A549 (cell line): ENCODE measurements around the gene KYNU. TPM values are rescaled to one million over a fixed set of nuclear protein-coding genes. Genes with fewer than 3 reads are reported as not detected.
A peak's percentile ranks its signal among the peaks of the same experiment; 100 is the strongest.

Source experiments
- ATAC-seq, 2 experiments: fragments of 200-7000 bp in 1 of 2; fragments of >200 bp in 1 of 2; cut with Nextera tagmentation in 1 of 2; cut with Tn5 transposase in 1 of 2; 3 replicates each; pipeline versions ENCODE4 v1.8.0 to v1.9.1; 2018 to 2020; ENCODE audit warnings: mild to moderate bottlenecking in 1 of 2, moderate library complexity in 1 of 2
- CTCF ChIA-PET: fragments of 300-600 bp; sonication (Branson Sonifier 250); formaldehyde crosslinking; extraction: SDS; loops from one replicate; lab custom pipeline; 2021; ENCODE audit warnings: antibody characterized with exemption, inconsistent platforms; lab: Yijun Ruan, JAX
- POLR2A ChIA-PET: fragments of 350-600 bp; formaldehyde crosslinking; extraction: SDS; loops from one replicate; lab custom pipeline; 2021; ENCODE audit warnings: antibody characterized with exemption, inconsistent platforms; lab: Yijun Ruan, JAX
- DNase-seq, 2 experiments: peaks; one replicate each; pipeline versions ENCODE4 v3.0.0 to v3.0.0-alpha.2; 2011 to 2016; ENCODE audit warnings: low read depth in 1 of 2, low spot score in 1 of 2
- FAIRE-seq: peaks from 2 replicates; lab custom pipeline; 2011; peaks lifted over from hg19 to GRCh38; lab: Jason Lieb, UNC
- H3K27ac ChIP-seq, 2 experiments: fragments of >200 bp; sonication (Bioruptor Twin); formaldehyde crosslinking; 3 replicates each; pipeline ENCODE4 v1.5.1; 2016 to 2017
- H3K4me1 ChIP-seq: fragments of >200 bp; sonication (Bioruptor Twin); formaldehyde crosslinking; 3 replicates; pipeline ENCODE4 v1.6.1; 2016
- H3K4me2 ChIP-seq: fragments of >200 bp; sonication (Bioruptor Twin); formaldehyde crosslinking; 3 replicates; pipeline ENCODE4 v1.6.1; 2016
- H3K4me3 ChIP-seq: fragments of >200 bp; sonication (Bioruptor Twin); formaldehyde crosslinking; 3 replicates; pipeline ENCODE4 v1.5.1; 2016
- H3K9me3 ChIP-seq: fragments of >200 bp; sonication (Bioruptor Twin); formaldehyde crosslinking; 3 replicates; pipeline ENCODE4 v1.6.1; 2016
- BHLHE40 ChIP-seq: IDR thresholded peaks from 2 replicates; pipeline ENCODE4 v1.6.1; 2012; ENCODE audit warnings: low read depth, low read length, inconsistent platforms
- CBX2 ChIP-seq: fragments of 200-600 bp; sonication (generic); IDR thresholded peaks from 2 replicates; pipeline ENCODE4 v1.6.1; 2016; ENCODE audit warnings: low read depth, mild to moderate bottlenecking, borderline replicate concordance
- CBX8 ChIP-seq: fragments of 200-600 bp; sonication (generic); IDR thresholded peaks from 2 replicates; pipeline ENCODE4 v1.6.1; 2016
- CEBPB ChIP-seq, 2 experiments: fragments of >200 bp in 1 of 2; sonication (Bioruptor Twin) in 1 of 2; formaldehyde crosslinking in 1 of 2; IDR thresholded peaks; 2 replicates each; pipeline ENCODE4 v1.6.1; 2012 to 2016
- CHD4 ChIP-seq: fragments of 200-600 bp; sonication (generic); IDR thresholded peaks from 2 replicates; pipeline ENCODE4 v1.6.1; 2016; ENCODE audit warnings: antibody characterized with exemption, mild to moderate bottlenecking, borderline replicate concordance
- EHMT2 ChIP-seq: fragments of 200-600 bp; sonication (generic); IDR thresholded peaks from 2 replicates; pipeline ENCODE4 v1.6.1; 2016; ENCODE audit warnings: antibody characterized with exemption, low read depth, mild to moderate bottlenecking, moderate library complexity
- EP300 ChIP-seq, 2 experiments: fragments of >200 bp; sonication (Bioruptor Twin); formaldehyde crosslinking; IDR thresholded peaks; 2 replicates in 1 of 2; 3 replicates in 1 of 2; pipeline ENCODE4 v1.6.1; 2016 to 2017
- ESRRA ChIP-seq: fragments of 150-350 bp; IDR thresholded peaks from 2 replicates; pipeline ENCODE4 v1.6.1; 2014; ENCODE audit warnings: mild to moderate bottlenecking, low read length, borderline replicate concordance
- GATA3 ChIP-seq: IDR thresholded peaks from 2 replicates; pipeline ENCODE4 v1.6.1; 2012; ENCODE audit warnings: borderline replicate concordance
- HDAC2 ChIP-seq: fragments of 200-600 bp; sonication (generic); IDR thresholded peaks from 2 replicates; pipeline ENCODE4 v1.6.1; 2016
- HOXA7 ChIP-seq: fragments of 250-450 bp; sonication (Bioruptor Pico); IDR thresholded peaks from 2 replicates; pipeline ENCODE4 v1.5.0; 2020; ENCODE audit warnings: mild to moderate bottlenecking, moderate library complexity
- HOXB5 ChIP-seq: fragments of 250-450 bp; sonication (Bioruptor Pico); IDR thresholded peaks from 2 replicates; pipeline ENCODE4 v1.5.0; 2020; ENCODE audit warnings: mild to moderate bottlenecking, moderate library complexity
- KDM1A ChIP-seq: fragments of 200-600 bp; sonication (generic); IDR thresholded peaks from 2 replicates; pipeline ENCODE4 v1.6.1; 2016; ENCODE audit warnings: low read depth, mild to moderate bottlenecking
- KDM5A ChIP-seq: fragments of 200-600 bp; sonication (generic); IDR thresholded peaks from 2 replicates; pipeline ENCODE4 v1.6.1; 2016; ENCODE audit warnings: antibody characterized with exemption, mild to moderate bottlenecking
- MAZ ChIP-seq: fragments of 150-350 bp; IDR thresholded peaks from 2 replicates; pipeline ENCODE4 v1.6.1; 2014; ENCODE audit warnings: antibody characterized with exemption, low read depth, low read length, borderline replicate concordance
- MYC ChIP-seq: IDR thresholded peaks from 2 replicates; pipeline ENCODE4 v1.6.1; 2012; ENCODE audit warnings: mild to moderate bottlenecking, inconsistent platforms, low read length, improper control_type of control experiment, borderline replicate concordance
- NFE2L2 ChIP-seq: fragments of 150-350 bp; conservative IDR thresholded peaks from 2 replicates; pipeline ENCODE4 v1.6.1; 2014; ENCODE audit warnings: low read length
- POLR2AphosphoS2 ChIP-seq: conservative IDR thresholded peaks from 2 replicates; pipeline ENCODE4 v1.6.1; 2012; ENCODE audit warnings: low read length, improper control_type of control experiment, inconsistent platforms
- RARB ChIP-seq: fragments of 250-450 bp; sonication (Bioruptor Pico); IDR thresholded peaks from 2 replicates; pipeline ENCODE4 v1.8.0; 2021; ENCODE audit warnings: mild to moderate bottlenecking, moderate library complexity
- RNF2 ChIP-seq: fragments of 200-600 bp; sonication (generic); IDR thresholded peaks from 2 replicates; pipeline ENCODE4 v1.6.1; 2016; ENCODE audit warnings: low read depth, mild to moderate bottlenecking, antibody characterized with exemption, moderate library complexity, borderline replicate concordance
- ZFP36 ChIP-seq: fragments of 450-650 bp; IDR thresholded peaks from 2 replicates; pipeline ENCODE4 v1.6.1; 2014; ENCODE audit warnings: borderline replicate concordance; ENCODE audit not compliant: partially characterized antibody
- WGBS: methylation state at CpG from one replicate; pipeline ENCODE4 v1.1.6; 2017; ENCODE audit errors: missing lambda C conversion rate; 5-methylcytosine and 5-hydroxymethylcytosine counted together
- polyA plus RNA-seq, 4 experiments: library from polyadenylated mRNA; depleted of rRNA in 3 of 4; stranded (reverse); fragments of >200 nt; fragmentation: RNase III in 1 of 4; extraction: RNeasy Plus Mini Kit Qiagen cat#74134 plus additional on column Dnase treatment in 1 of 4; gene quantifications; 2 replicates in 3 of 4; 3 replicates in 1 of 4; pipeline ENCODE4 v1.2.3, GENCODE V29; 2011 to 2017
- TF ChIP-seq, protein P1 (sequence below): fragments of 250-450 bp; sonication (Bioruptor Pico); IDR thresholded peaks from 2 replicates; pipeline ENCODE4 v1.5.0; 2021; ENCODE audit warnings: mild to moderate bottlenecking, moderate library complexity, borderline replicate concordance
- TF ChIP-seq, protein P2 (sequence below): IDR thresholded peaks from 2 replicates; pipeline ENCODE4 v1.6.1; 2012
- TF ChIP-seq, protein P3 (sequence below): fragments of >200 bp; sonication (Bioruptor Twin); formaldehyde crosslinking; IDR thresholded peaks from 2 replicates; pipeline ENCODE4 v1.6.1; 2016
- TF ChIP-seq, protein P4 (sequence below): IDR thresholded peaks from 2 replicates; pipeline ENCODE4 v1.6.1; 2012
- TF ChIP-seq, protein P5 (sequence below): fragments of 250-450 bp; sonication (Bioruptor Pico); IDR thresholded peaks from 2 replicates; pipeline ENCODE4 v1.5.0; 2020; ENCODE audit warnings: low read depth, mild to moderate bottlenecking, moderate library complexity
- TF ChIP-seq, protein P6 (sequence below): fragments of 200-600 bp; sonication (generic); IDR thresholded peaks from 2 replicates; pipeline ENCODE4 v1.6.1; 2016; ENCODE audit warnings: antibody characterized with exemption, mild to moderate bottlenecking, moderate library complexity

The KYNU gene
- polyA plus RNA-seq, 2 of the 4 experiments (the other 2 are of a cell fraction) = 302 to 324 TPM

DNA sequence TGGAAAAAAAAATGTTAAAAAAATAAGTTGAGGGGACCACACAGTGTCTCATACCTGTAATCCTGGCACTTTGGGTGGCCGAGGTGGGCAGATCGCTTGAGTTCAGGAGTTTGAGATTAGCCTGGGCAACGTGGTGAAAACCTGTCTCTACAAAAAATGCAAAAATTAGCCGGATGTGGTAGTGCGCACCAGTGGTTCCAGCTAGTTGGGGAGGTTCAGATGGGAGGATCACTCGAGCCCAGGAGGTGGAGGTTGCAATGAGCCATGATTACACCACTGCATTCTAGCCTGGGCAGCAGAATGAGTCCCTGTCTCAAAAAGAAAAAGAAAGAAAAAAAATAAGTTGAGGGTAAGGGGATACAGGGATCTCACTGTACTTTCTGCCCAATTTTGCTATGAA, 6.1 kb upstream of the KYNU start (continued):
- peak; percentile 61; the same call in 1 of the 2 replicates for TF ChIP-seq HOXB5 (CRISPR knock-in tag)
- TF ChIP-seq, protein P1, sequence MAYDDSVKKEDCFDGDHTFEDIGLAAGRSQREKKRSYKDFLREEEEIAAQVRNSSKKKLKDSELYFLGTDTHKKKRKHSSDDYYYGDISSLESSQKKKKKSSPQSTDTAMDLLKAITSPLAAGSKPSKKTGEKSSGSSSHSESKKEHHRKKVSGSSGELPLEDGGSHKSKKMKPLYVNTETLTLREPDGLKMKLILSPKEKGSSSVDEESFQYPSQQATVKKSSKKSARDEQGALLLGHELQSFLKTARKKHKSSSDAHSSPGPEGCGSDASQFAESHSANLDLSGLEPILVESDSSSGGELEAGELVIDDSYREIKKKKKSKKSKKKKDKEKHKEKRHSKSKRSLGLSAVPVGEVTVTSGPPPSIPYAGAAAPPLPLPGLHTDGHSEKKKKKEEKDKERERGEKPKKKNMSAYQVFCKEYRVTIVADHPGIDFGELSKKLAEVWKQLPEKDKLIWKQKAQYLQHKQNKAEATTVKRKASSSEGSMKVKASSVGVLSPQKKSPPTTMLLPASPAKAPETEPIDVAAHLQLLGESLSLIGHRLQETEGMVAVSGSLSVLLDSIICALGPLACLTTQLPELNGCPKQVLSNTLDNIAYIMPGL (CRISPR knock-in tag) = no peak
- no peak for TF ChIP-seq HDAC2
- TF ChIP-seq KDM1A = no peak
- peak in 1 of 2 experiments; percentile 2; a peak in 1 of 4 replicates for TF ChIP-seq CEBPB (IDR thresholded peaks at IDR 0.05)
- TF ChIP-seq RARB (CRISPR knock-in tag) = peak; percentile 48; the same call in 1 of the 2 replicates
- no peak for TF ChIP-seq EHMT2

DNA sequence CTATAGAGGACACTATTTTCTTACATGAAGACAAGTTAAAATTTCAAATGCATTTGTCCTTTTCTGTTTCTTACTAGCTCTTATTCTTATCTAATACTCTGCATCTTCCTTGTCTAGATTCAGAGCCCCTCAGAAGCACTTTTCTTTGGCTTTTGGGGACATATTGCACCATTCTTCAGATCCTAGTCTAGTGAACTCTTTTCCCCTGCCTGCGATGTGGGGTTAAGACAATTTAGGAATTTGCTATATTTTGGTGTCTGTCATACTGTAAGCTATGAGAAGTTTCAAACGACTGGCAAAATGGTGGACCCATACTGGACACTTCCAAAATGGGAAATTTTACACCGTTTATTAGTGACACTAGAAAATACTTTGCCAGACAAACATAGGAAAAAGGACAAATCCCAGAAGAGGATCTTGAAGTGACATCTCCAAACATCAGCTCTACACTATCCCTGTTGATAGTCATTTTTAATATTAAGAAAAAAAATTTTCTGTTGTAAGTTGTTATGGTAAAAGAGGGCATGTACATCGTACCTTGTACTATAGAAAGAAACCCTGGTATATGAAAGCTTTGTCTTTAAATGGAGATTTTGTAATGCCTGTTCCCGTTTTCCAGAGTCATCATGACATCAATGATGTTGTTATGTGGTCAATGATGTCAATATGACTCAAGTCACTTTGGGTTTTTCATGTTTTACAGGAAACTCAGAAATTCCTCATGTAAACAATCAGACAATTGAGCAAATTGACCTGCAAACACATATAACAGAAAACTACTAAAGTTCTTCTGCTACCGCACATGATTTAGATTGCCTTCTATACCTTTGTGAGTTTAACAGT, 4.4 kb upstream of the KYNU start:
- peak; percentile 93 for FAIRE-seq
- CTCF ChIA-PET = interaction anchor here (1.0 to 3.2 kb wide), 2 partner anchors 108 to 191 kb away, joined by 3 to 16 read pairs; no protein-coding TSS in a partner anchor
- WGBS = 2% methylated on average over 6 of the region's 6 CpGs
- H3K9me3 ChIP-seq = no peaks in the 10 kb centered on the region
- ATAC-seq = peak; percentile 28 to 53
- H3K4me1 ChIP-seq = peaks cover 83% of the 10 kb centered on the region
- peak overlapping the region; percentile 94 for H3K4me2 ChIP-seq
- peak overlapping the region; percentile 98 to 99 for H3K27ac ChIP-seq
- H3K4me3 ChIP-seq = peak overlapping the region; percentile 24; the same call in 1 of the 3 replicates
- peak in 1 of 2 experiments; percentile 98 for DNase-seq
- POLR2A ChIA-PET = interaction anchor here (1.5 to 2.3 kb wide), 2 partner anchors 9 to 13 kb away, joined by 5 to 9 read pairs; no protein-coding TSS in a partner anchor
- peak; percentile 89 for TF ChIP-seq HOXA7 (CRISPR knock-in tag)
- TF ChIP-seq, protein P2, sequence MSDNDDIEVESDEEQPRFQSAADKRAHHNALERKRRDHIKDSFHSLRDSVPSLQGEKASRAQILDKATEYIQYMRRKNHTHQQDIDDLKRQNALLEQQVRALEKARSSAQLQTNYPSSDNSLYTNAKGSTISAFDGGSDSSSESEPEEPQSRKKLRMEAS = peak; percentile 82
- TF ChIP-seq EP300 (IDR thresholded peaks at IDR 0.05) = peak; percentile 99 to 100
- no peak for TF ChIP-seq KDM5A
- TF ChIP-seq, protein P3, sequence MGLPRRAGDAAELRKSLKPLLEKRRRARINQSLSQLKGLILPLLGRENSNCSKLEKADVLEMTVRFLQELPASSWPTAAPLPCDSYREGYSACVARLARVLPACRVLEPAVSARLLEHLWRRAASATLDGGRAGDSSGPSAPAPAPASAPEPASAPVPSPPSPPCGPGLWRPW = peak; percentile 95
- TF ChIP-seq MYC = no peak
- TF ChIP-seq, protein P1 (CRISPR knock-in tag) = peak; percentile 86
- TF ChIP-seq HDAC2 = no peak
- TF ChIP-seq, protein P4, sequence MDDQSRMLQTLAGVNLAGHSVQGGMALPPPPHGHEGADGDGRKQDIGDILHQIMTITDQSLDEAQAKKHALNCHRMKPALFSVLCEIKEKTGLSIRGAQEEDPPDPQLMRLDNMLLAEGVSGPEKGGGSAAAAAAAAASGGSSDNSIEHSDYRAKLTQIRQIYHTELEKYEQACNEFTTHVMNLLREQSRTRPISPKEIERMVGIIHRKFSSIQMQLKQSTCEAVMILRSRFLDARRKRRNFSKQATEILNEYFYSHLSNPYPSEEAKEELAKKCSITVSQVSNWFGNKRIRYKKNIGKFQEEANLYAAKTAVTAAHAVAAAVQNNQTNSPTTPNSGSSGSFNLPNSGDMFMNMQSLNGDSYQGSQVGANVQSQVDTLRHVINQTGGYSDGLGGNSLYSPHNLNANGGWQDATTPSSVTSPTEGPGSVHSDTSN = peak; percentile 74
- TF ChIP-seq CBX8 = no peak
- TF ChIP-seq ESRRA = no peak
- no peak for TF ChIP-seq BHLHE40
- TF ChIP-seq ZFP36 = no peak
- TF ChIP-seq RNF2 = no peak
- TF ChIP-seq POLR2AphosphoS2 = no peak
- TF ChIP-seq, protein P5, sequence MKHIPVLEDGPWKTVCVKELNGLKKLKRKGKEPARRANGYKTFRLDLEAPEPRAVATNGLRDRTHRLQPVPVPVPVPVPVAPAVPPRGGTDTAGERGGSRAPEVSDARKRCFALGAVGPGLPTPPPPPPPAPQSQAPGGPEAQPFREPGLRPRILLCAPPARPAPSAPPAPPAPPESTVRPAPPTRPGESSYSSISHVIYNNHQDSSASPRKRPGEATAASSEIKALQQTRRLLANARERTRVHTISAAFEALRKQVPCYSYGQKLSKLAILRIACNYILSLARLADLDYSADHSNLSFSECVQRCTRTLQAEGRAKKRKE (CRISPR knock-in tag) = peak; percentile 80; the same call in 1 of the 2 replicates
- no peak for TF ChIP-seq CHD4
- no peak for TF ChIP-seq CBX2
- TF ChIP-seq KDM1A = no peak
- TF ChIP-seq, protein P6, sequence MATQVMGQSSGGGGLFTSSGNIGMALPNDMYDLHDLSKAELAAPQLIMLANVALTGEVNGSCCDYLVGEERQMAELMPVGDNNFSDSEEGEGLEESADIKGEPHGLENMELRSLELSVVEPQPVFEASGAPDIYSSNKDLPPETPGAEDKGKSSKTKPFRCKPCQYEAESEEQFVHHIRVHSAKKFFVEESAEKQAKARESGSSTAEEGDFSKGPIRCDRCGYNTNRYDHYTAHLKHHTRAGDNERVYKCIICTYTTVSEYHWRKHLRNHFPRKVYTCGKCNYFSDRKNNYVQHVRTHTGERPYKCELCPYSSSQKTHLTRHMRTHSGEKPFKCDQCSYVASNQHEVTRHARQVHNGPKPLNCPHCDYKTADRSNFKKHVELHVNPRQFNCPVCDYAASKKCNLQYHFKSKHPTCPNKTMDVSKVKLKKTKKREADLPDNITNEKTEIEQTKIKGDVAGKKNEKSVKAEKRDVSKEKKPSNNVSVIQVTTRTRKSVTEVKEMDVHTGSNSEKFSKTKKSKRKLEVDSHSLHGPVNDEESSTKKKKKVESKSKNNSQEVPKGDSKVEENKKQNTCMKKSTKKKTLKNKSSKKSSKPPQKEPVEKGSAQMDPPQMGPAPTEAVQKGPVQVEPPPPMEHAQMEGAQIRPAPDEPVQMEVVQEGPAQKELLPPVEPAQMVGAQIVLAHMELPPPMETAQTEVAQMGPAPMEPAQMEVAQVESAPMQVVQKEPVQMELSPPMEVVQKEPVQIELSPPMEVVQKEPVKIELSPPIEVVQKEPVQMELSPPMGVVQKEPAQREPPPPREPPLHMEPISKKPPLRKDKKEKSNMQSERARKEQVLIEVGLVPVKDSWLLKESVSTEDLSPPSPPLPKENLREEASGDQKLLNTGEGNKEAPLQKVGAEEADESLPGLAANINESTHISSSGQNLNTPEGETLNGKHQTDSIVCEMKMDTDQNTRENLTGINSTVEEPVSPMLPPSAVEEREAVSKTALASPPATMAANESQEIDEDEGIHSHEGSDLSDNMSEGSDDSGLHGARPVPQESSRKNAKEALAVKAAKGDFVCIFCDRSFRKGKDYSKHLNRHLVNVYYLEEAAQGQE = no peak
- TF ChIP-seq NFE2L2 = peak; percentile 98
- peak; percentile 98 for TF ChIP-seq GATA3
- TF ChIP-seq MAZ = no peak
